NCI-H1048 (cell line): ENCODE measurements around the gene HOXD12.
A peak's percentile ranks its signal among the peaks of the same experiment; 100 is the strongest.

Experiments
- DNase-seq: peaks from one replicate; lab custom pipeline; 2025; lab: John Stamatoyannopoulos, UW

HOXD12 gene

DNA sequence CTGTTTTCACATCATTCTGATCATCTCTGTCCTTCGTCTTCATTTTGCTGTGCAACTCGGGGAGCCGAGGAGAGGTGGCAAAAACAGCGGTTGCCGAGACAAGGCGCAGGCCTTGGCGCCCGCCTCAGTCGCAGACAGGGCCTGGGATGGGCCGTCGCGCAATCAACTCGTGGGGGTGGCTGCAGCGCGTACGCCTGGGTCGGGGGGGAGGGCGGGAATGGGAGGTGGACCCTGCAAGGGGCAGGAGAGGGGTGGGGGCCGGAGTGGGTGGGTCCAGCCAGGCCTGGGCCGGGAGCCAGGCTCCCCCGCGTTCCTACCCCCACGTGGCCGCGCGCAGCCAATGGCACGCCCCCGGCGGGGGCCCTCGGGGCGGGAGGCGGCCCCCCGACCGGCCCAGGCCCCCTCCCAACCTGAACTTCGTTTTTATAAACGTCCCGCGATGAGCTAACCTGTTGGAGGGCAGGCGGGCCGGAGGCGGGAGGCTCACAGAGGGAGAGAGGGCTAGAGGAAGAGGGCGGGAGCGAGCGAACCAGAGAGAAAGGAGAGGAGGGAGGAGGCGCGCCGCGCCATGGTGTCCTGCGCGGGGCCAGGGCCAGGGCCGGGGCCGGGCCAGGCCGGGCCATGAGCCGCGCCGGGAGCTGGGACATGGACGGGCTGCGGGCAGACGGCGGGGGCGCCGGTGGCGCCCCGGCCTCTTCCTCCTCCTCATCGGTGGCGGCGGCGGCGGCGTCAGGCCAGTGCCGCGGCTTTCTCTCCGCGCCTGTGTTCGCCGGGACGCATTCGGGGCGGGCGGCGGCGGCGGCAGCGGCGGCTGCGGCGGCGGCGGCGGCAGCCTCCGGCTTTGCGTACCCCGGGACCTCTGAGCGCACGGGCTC is 7.1 kb upstream of the HOXD12 start, which contains the start of gene HOXD13:
Gene HOXD13 (plus strand): TSS at position 452 of the 875 bp plus-strand sequence. CDS start 170 bp downstream, at position 622.
- DNase-seq, result peak; percentile 35

DNA sequence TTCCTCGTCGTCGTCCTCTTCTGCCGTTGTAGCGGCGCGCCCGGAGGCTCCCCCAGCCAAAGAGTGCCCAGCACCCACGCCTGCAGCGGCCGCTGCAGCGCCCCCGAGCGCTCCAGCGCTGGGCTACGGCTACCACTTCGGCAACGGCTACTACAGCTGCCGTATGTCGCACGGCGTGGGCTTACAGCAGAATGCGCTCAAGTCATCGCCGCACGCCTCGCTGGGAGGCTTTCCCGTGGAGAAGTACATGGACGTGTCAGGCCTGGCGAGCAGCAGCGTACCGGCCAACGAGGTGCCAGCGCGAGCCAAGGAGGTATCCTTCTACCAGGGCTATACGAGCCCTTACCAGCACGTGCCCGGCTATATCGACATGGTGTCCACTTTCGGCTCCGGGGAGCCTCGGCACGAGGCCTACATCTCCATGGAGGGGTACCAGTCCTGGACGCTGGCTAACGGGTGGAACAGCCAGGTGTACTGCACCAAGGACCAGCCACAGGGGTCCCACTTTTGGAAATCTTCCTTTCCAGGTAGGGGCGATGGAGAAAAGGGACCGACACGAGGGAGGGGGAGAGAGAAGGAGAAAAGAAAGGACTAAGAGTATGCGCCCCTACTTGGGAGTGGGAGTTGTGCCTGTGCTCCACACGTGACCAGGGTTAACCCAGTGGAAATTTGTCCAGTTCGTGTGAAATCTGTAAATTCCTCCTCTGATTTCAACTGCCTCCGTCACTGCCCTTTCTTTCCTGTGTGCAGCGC is 6.3 kb upstream of the HOXD12 start:
- no peak for DNase-seq

- DNase-seq, result no peak
These were observed 5.7 kb upstream of the HOXD12 start for GRCh38 chr2:176093898-176094249.

DNA sequence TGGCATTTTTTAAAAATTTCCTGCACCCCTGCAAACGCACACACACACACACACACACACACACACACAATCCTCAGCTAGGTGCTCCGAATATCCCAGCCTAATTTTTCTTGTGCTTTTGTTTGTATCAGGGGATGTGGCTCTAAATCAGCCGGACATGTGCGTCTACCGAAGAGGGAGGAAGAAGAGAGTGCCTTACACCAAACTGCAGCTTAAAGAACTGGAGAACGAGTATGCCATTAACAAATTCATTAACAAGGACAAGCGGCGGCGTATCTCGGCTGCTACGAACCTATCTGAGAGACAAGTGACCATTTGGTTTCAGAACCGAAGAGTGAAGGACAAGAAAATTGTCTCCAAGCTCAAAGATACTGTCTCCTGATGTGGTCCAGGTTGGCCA is 5.2 kb upstream of the HOXD12 start:
- DNase-seq, result no peak

DNA sequence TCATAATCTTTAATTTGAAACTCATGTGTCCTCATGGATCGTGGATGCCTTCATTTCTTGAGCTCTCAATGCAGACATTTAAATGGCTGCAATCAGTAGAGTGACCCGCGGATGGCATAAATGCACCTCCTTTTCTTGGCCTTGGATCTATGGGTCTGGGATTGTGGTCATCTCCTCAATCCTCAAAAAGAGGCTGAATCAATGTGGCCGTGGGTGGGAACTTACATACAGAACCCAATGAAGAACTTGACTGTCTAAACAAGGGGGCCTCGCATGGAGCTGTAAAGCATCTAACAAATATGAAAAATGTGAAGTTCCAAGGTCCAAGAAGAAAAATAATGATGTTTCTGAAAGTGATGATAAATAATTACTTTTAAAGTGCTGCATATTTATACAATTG is 4.2 kb upstream of the HOXD12 start:
- no peak for DNase-seq

DNA sequence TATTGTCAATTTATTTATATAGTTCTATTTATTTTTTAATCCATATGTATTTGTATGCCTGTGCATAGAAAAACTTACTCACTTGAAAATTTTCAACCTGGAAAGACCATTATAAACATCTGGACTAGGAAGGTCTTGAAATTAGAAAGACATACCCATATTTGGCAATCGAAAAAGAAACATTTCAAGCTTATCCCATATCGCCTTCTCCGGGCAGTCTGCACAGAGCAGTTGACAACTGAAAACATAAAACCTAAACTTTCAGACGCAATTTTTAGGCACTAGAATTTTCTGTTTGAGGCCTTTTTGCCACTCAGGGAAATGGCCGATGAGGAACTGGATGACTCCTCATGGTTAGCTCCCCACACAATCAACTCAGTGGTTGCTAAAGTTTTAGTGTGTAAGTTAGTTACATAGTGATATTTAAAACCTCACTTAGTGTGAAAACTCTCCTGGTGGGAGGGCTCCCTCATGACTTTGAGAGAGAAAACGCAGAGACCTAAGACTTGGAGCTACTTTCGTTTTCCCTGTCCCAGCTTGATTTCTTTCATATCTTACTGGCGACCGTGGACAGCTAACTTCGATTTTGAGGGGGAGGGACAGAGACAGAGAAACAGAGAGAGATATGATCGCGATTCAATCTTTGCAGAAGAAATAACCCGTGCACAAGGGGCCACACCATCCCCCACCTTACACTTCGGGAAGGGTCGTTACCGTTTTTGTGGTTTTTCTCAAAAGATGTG is 3.2 kb upstream of the HOXD12 start:
- DNase-seq, result no peak

DNA sequence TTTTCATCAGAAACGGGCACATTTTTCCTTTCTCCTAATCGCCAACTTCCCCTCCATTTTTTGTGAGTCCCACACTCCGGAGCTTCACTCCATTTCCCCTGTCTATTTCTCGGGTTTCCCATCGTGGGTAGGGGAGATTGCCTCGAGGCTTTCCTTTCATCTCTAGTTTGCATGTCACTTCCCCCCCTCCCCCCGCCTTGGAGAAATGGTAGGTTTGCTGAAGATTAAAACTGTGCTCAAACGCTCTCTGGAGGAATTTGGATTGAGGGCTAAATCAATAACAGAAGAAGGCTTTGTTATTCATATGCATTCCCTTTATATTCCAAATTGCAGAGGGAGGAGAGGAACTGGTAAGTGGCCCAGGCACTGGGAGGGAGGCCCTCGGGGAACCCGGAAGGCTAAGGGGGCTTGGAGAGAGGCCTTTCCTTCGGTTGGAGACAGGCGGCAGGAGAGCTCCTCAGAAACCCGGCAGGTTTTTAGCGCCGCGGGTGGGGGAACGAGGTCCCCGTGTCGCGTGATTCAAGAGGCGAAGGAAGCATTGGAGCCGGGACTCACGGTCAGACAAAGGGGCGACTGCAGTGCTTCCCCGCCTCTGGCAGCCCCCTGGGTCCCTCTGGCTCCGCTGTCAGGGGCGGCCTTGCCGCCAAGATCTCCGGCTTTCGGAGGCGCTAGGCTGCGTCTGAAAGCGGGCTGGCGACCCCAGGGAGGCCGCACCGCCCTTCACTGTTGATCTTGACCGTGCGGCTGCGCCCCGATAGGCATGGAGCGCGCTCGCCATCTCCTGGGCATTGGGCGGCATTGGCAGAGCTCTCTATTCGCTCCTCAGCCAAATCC is 2.4 kb upstream of the HOXD12 start:
- peak; percentile 79 for DNase-seq

DNA sequence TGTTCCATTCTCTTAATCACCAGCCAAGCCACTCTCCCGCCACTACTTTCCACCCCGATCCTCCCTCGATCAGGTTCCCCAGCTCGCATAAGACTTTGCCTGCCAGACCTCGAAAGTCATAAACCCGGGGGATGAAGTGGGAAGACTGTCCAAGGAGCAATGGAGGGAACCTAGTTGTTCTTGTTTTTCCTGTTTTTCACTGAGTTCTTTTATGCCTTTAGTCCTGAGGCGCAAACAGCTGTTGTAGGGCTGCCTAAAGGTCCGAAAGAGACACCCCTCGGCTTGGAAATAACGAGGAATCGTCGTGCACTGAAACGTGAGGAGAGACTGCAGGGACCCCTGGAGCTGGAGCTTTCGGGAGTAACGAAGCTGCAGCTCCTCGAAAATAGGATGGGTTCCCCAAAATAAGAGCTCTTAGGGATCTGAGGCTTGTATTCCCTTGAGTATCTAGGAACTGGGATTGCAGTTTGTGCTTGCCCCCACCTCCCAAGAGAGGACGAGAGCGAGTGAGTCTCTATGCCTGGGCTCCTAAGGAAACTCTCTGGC is 1.7 kb upstream of the HOXD12 start:
- DNase-seq, result no peak

DNA sequence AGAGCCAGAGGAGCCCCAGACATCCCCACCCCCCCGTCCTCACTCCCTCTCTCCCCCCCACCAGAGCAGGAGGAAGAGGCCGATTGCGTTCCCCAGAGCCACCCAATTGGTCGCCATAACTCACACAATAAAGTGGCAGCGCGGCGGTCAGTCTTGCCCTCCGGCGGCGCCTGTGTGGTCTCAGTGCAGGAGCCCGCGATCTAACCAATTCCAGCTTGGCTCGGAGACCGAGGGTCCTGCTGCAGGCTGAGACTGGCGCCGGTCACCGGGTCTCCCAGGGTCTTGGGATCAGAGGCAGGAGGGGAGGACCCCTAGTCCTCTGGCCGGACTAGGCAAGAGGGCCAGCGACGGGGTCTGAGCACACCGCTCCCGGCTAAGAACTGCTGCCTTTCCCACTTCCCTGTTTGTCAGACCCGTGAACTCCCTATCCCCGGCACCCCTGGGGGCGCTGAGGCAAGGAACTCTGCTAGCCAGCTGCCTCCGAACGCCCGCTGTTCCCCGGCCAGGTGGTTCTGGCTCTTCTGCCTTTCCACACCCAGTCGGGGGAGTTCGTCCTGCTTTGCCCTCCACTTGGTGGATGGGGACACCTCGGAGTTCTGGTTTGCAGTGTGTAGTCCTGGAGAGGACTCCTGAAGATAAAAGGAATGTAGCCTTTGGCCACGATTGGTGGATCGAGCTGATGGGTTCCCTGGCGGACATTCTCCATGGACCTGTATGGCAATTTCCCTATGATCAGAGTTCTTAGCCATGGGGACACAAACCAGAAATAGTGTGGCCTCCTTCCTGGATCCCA is 1.0 kb upstream of the HOXD12 start:
- DNase-seq, result no peak

- DNase-seq, result no peak
These were observed 352 bp upstream of the HOXD12 start for GRCh38 chr2:176099159-176099727.

DNA sequence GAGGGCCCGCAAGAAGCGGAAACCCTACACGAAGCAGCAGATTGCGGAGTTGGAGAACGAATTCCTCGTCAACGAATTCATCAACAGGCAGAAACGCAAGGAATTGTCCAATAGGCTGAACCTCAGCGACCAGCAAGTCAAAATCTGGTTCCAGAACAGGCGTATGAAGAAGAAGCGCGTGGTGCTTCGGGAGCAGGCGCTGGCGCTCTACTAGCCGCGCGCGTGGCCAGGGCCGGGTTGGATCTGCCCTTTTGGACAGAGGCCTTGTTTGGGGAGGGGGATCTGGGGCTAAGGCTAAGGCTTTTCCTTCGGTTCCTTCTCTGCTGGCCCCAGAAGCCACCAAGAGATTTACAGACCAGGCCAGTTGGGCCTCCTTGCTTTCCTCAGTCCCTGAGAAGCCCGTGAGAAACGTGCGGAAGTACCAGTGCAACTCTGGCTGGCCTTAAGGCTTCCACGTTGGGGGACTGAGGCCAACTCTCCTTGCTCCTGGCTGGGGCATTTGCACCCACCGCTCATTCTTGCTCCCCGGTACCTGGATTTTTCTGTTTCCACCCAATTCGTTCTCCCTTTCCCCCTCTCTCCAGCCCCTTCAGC is 1.0 kb downstream of the HOXD12 start:
- DNase-seq, result no peak

GRCh38 chr2:176101216-176101830 is 1.7 kb downstream of the HOXD12 start:
- DNase-seq, result no peak

DNA sequence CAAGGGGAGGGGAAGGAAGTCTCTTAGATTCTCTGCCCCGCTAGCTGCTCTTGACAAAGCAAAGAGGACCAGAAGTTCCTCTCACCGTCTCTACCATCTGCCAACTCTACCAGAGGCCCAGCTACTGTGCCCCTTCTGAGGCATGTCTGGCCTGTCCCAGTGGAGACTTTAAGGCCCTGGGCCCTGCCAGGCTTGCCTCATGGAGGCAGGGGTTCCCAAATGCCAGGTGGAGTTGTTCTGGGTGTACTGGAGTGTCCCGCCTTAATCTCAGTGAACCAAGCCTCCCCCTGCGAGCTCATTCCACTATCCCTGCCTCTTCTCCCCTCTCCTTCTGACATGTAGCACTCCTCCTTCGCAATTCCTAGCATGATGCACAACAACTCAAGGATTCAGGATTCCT is 2.2 kb downstream of the HOXD12 start:
- DNase-seq, result no peak

GRCh38 chr2:176102309-176102866 is 2.8 kb downstream of the HOXD12 start:
- no peak for DNase-seq

GRCh38 chr2:176103194-176103593 is 3.6 kb downstream of the HOXD12 start:
- no peak for DNase-seq

DNA sequence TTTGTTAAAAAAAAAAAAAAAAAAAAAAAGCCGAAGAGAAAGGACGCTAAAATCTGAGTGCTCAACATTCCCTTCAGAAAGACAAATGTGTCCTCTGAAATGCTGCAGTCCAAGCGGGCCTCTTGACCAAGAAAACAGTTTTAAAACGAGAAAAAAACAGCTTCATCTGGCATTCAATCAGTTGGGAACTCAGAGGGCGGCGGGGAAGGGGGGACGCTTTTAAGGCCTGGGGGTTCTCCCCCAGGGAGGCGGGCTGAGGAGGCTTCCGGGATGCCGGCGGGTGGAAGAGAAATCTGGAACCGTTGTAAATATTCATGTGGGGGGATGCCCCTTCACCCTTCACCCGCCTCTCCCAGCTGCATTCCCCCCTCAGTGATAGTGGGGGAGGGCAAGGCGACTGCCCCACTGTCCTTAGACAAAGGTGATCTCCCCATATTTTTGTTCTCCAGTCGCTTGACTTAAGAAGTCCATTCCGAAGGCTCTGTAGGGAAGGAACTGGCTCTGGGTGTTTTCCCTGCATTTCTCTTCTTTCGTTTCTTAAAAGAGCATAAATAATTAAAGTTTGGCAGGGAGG is 4.2 kb downstream of the HOXD12 start:
- no peak for DNase-seq

GRCh38 chr2:176104316-176105077 is 4.9 kb downstream of the HOXD12 start:
- no peak for DNase-seq
